HG03575 (cell line): ENCODE results near the gene TMEM123.
A peak's percentile ranks its signal among the peaks of the same experiment; 100 is the strongest.

Experiments
- ATAC-seq: cut with Tn5 transposase; IDR thresholded peaks from one replicate; pipeline ENCODE4 v1.9.1; 2021; ENCODE audit not compliant: unreplicated experiment, insufficient number of reproducible peaks, low FRiP score; ENCODE audit errors: extremely low read depth

Gene TMEM123

GRCh38 chr11:102407901-102408300 lies 44.7 kb downstream of the TMEM123 start:
- ATAC-seq: no peak

- no peak for ATAC-seq
These were observed 46.5 kb downstream of the TMEM123 start for GRCh38 chr11:102406099-102406498.

- no peak for ATAC-seq
These were observed 47.1 kb downstream of the TMEM123 start for GRCh38 chr11:102405501-102405900.

GRCh38 chr11:102402548-102402947 lies 50.0 kb downstream of the TMEM123 start:
- ATAC-seq: no peak

- ATAC-seq: no peak
These were observed 50.7 kb downstream of the TMEM123 start for GRCh38 chr11:102401905-102402304.

- ATAC-seq: no peak
These were observed 52.0 kb downstream of the TMEM123 start for GRCh38 chr11:102400603-102401002.

- no peak for ATAC-seq
These were observed 53.4 kb downstream of the TMEM123 start for GRCh38 chr11:102399189-102399588.

GRCh38 chr11:102398297-102398696 lies 54.3 kb downstream of the TMEM123 start:
- no peak for ATAC-seq

- no peak for ATAC-seq
These were observed 55.6 kb downstream of the TMEM123 start for GRCh38 chr11:102396708-102397563.

GRCh38 chr11:102395720-102396393 lies 56.7 kb downstream of the TMEM123 start:
- no peak for ATAC-seq

GRCh38 chr11:102393272-102393730 lies 59.3 kb downstream of the TMEM123 start:
- no peak for ATAC-seq

- no peak for ATAC-seq
These were observed 60.9 kb downstream of the TMEM123 start for GRCh38 chr11:102391549-102392237.

GRCh38 chr11:102390667-102391465 lies 61.7 kb downstream of the TMEM123 start:
- ATAC-seq: peak; percentile 67

GRCh38 chr11:102389253-102389652 lies 63.3 kb downstream of the TMEM123 start:
- ATAC-seq: no peak

- no peak for ATAC-seq
These were observed 65.4 kb downstream of the TMEM123 start for GRCh38 chr11:102387043-102387781.

- no peak for ATAC-seq
These were observed 66.3 kb downstream of the TMEM123 start for GRCh38 chr11:102386136-102386734.

GRCh38 chr11:102385085-102386007 lies 67.2 kb downstream of the TMEM123 start:
- ATAC-seq: no peak
